Body of pancreas (tissue), 4 donors: ENCODE data around the gene CD247.

Experiments used
- POLR2A ChIP-seq, 3 donors: fragments of 450-650 bp; IDR thresholded peaks; one replicate each; pipeline ENCODE4 v1.6.1; 2016; ENCODE audit warnings: antibody characterized with exemption in 3 of 3, mild to moderate bottlenecking in 2 of 3
- TF ChIP-seq, protein P1 (sequence below), 7 experiments: fragments of 450-650 bp in 4 of 7; fragments of 200-600 bp in 3 of 7; sonication (generic) in 3 of 7; IDR thresholded peaks; one replicate each; pipeline ENCODE4 v1.5.1; 2016 to 2019; ENCODE audit warnings: antibody characterized with exemption in 7 of 7

DNA sequence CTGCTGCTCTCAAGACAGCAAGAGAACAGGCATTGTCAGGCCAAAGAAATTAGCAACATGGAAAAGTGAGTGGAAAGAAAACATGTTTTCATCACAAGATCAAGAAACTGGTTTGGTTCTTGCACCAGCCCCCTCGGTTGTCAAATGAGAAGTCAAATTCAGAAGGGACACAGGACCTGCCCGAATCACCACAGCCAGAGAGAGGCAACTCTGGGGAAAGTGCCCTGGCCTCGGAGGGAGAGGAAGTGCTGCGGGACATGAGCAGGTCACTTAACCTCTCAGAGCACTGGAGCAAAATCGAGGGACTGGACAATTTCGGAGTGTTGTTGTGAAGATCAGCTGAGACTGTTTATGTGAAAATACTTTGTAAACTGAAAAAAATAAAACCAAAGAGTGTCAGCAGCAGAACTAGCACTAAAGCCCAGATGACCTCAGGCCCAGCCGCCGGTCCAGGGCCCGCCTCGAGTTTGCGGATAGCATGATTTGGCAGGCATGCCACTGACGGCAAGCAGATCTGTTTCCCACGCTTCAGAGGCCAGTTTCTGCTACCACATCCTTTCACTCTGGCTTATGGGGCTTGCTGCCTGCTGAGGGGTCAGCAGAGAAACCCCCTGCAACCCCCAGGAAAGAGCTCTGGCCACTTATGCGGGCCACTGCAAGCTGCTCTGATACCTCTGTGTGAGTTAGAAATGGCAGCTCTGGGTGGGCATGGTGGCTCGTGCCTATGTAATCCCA, 32.1 kb downstream of the CD247 start:
- TF ChIP-seq, protein P1, sequence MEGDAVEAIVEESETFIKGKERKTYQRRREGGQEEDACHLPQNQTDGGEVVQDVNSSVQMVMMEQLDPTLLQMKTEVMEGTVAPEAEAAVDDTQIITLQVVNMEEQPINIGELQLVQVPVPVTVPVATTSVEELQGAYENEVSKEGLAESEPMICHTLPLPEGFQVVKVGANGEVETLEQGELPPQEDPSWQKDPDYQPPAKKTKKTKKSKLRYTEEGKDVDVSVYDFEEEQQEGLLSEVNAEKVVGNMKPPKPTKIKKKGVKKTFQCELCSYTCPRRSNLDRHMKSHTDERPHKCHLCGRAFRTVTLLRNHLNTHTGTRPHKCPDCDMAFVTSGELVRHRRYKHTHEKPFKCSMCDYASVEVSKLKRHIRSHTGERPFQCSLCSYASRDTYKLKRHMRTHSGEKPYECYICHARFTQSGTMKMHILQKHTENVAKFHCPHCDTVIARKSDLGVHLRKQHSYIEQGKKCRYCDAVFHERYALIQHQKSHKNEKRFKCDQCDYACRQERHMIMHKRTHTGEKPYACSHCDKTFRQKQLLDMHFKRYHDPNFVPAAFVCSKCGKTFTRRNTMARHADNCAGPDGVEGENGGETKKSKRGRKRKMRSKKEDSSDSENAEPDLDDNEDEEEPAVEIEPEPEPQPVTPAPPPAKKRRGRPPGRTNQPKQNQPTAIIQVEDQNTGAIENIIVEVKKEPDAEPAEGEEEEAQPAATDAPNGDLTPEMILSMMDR (IDR thresholded peaks at IDR 0.05) = no peak
- TF ChIP-seq POLR2A (IDR thresholded peaks at IDR 0.05) = no peak
